SU-DHL-6 (cell line): ENCODE data around the gene COL1A1.

Experiments used
- H2AFZ ChIP-seq: fragments of 200-600 bp; sonication (generic); 2 replicates; pipeline ENCODE4 v1.6.1; 2014; ENCODE audit warnings: low read depth, mild to moderate bottlenecking, moderate library complexity, mixed read lengths, antibody characterized with exemption, low read length; ENCODE audit not compliant: severe bottlenecking
- H3F3A ChIP-seq: fragments of 200-600 bp; shearing (Covaris generic); 2 replicates; pipeline ENCODE4 v1.6.0; 2016; ENCODE audit warnings: antibody characterized with exemption, mild to moderate bottlenecking; ENCODE audit not compliant: insufficient read depth
- H3K27ac ChIP-seq: fragments of 200-600 bp; sonication (generic); 2 replicates; pipeline ENCODE4 v1.5.1; 2016; ENCODE audit warnings: low read depth, mild to moderate bottlenecking, low read length, moderate library complexity, mixed read lengths
- H3K27me3 ChIP-seq: fragments of 200-600 bp; sonication (generic), shearing (Covaris generic); 2 replicates; pipeline ENCODE4 v1.6.0; 2014; ENCODE audit warnings: mild to moderate bottlenecking, low read length
- H3K36me3 ChIP-seq: fragments of 200-600 bp; sonication (generic); 2 replicates; pipeline ENCODE4 v1.6.1; 2014; ENCODE audit warnings: mild to moderate bottlenecking, low read length, mixed read lengths
- H3K4me2 ChIP-seq: fragments of 300-600, 200-600 bp; shearing (Covaris generic), sonication (generic); 2 replicates; pipeline ENCODE4 v1.6.0; 2014; ENCODE audit warnings: low read length, low read depth, mild to moderate bottlenecking; ENCODE audit not compliant: poor library complexity, severe bottlenecking
- H3K4me3 ChIP-seq: fragments of 200-600 bp; sonication (generic); 2 replicates; pipeline ENCODE4 v1.5.1; 2014; ENCODE audit warnings: antibody characterized with exemption, low read length, mild to moderate bottlenecking, mixed read lengths; ENCODE audit not compliant: insufficient read depth, poor library complexity, severe bottlenecking
- H3K79me2 ChIP-seq: fragments of 200-600 bp; sonication (generic); 2 replicates; pipeline ENCODE4 v1.6.1; 2014; ENCODE audit warnings: mild to moderate bottlenecking, low read length, moderate library complexity; ENCODE audit not compliant: insufficient read depth
- H3K9ac ChIP-seq: fragments of 200-600 bp; sonication (generic); 2 replicates; pipeline ENCODE4 v1.7.0; 2014; ENCODE audit warnings: mild to moderate bottlenecking, low read length
- H3K9me2 ChIP-seq: fragments of 200-600 bp; sonication (generic); replicated peaks from 2 replicates; pipeline ENCODE4 v1.6.1; 2014; ENCODE audit warnings: low read length; ENCODE audit not compliant: insufficient read depth
- H3K9me3 ChIP-seq: fragments of 200-600 bp; sonication (generic); 2 replicates; pipeline ENCODE4 v1.6.1; 2014; ENCODE audit warnings: low read length, mixed read lengths; ENCODE audit not compliant: insufficient read depth
- H4K20me1 ChIP-seq: fragments of 200-600 bp; sonication (generic); 2 replicates; pipeline ENCODE4 v1.6.1; 2014; ENCODE audit warnings: low read depth, mild to moderate bottlenecking, antibody characterized with exemption, low read length, moderate library complexity, mixed read lengths
- CTCF ChIP-seq: fragments of 200-600 bp; sonication (generic); IDR thresholded peaks from one replicate; pipeline ENCODE4 v1.5.1; 2017; ENCODE audit warnings: antibody characterized with exemption, mild to moderate bottlenecking, low read length, moderate library complexity; ENCODE audit not compliant: insufficient read depth, poor library complexity, severe bottlenecking
- EZH2phosphoT487 ChIP-seq: fragments of 200-600 bp; sonication (generic), shearing (Covaris generic); conservative IDR thresholded peaks from 2 replicates; pipeline ENCODE4 v1.6.1; 2018; ENCODE audit warnings: mild to moderate bottlenecking, antibody characterized with exemption, low read length, moderate library complexity, mixed read lengths

The COL1A1 gene

DNA sequence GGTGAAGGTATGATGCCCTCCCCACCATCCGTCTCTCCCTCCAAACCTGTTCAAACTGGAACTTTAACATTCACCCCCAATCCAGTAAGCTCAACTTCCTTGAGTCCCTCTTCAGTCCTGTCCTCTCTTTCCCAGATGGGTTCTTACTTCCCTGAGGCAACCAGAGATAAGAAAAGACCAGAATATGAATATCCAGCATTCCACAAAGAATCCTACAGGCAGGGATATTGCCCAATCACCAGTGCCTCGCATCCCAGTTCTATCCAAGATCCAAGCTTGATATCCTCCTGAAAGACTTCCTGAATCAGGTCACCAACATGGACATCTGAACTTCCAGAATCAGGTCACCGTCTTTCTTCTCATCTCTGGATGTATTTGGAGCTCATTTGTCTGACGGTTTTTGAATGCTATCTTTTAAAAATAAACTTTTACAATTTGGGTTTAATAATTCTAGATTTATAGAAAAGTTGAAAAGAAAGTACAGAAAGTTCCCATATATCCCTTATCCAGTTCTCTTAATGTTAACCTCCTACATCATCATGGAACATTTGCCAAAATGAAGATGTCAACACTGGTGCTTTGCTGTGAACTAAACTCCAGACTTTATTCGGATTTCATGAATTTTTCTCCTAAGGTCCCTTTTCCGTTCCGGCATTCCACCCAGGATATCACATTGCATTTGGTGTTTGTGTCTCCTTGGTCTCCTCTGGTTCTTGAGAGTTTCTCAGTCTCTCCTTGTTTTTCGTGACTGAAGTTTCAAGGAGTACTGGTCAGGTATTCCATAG lies 13.7 kb upstream of the COL1A1 start:
- Histone ChIP-seq H3K9me3 (no peaks in the 10 kb centered on the region), H3K36me3 (no peaks in the 10 kb centered on the region), H3K27me3 (no peaks in the 10 kb centered on the region), H2AFZ (no peak overlapping the region), H4K20me1 (no peaks in the 10 kb centered on the region), H3K27ac (no peak overlapping the region), H3F3A (no peaks in the 10 kb centered on the region), H3K9me2 (no peaks in the 10 kb centered on the region), H3K79me2 (no peaks in the 10 kb centered on the region), H3K4me2 (no peak overlapping the region), H3K4me3 (no peak overlapping the region), H3K9ac (no peak overlapping the region)
- TF ChIP-seq CTCF (no peak), EZH2phosphoT487 (no peak)

DNA sequence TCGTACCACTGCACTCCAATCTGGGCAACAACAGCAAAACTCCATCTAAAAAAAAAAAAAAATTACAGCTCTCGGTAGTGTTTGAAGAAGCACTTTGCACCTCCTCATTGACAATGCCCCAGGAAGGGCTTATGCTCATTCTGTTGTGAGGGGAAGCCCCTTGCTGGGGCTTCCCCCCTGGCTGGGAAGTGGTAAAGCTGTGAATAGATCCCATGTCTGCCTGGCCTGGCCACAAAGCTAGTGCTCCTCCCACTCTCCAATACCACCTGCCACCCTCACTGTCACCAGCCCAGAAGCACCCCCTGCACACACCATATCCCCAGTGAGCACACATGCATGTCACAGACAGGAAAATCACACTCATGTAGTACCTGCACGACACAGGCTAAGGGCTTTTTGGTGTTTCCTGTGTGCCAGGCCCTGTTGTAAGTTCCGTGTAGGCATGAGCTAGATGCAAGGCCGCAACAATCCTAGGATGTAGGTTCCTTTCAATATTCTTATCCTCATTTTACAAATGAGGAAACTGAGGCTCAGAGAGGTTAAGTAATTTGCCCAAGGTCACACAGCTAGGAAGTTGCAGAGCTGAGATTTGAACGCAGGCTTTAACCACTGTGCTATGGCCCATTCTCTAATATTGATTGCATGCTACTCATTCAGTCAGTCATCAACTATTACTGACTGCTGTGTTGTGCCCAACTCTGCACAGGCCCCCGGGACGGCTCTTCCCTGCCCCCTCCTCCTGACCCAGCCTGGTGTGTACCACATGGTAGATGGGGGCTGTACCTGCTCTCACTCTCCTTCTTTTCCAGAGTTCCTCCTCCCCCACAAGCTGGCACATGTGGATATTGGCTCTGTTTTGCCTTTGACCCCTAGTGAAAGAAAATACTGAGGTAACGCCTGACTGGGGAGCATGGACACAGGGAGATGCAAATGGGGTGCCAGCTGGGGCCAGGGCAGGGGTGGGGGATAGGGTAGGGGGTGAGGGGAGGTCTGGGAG lies 11.9 kb upstream of the COL1A1 start:
- no peak overlapping the region for H2AFZ ChIP-seq
- H3K79me2 ChIP-seq = no peaks in the 10 kb centered on the region
- H3F3A ChIP-seq = no peaks in the 10 kb centered on the region
- no peaks in the 10 kb centered on the region for H4K20me1 ChIP-seq
- no peaks in the 10 kb centered on the region for H3K9me2 ChIP-seq
- no peaks in the 10 kb centered on the region for H3K9me3 ChIP-seq
- H3K27ac ChIP-seq = no peak overlapping the region
- no peaks in the 10 kb centered on the region for H3K36me3 ChIP-seq
- H3K27me3 ChIP-seq = no peaks in the 10 kb centered on the region
- H3K4me3 ChIP-seq = no peak overlapping the region
- no peak overlapping the region for H3K4me2 ChIP-seq
- TF ChIP-seq CTCF (no peak), EZH2phosphoT487 (no peak)
- H3K9ac ChIP-seq = no peak overlapping the region

DNA sequence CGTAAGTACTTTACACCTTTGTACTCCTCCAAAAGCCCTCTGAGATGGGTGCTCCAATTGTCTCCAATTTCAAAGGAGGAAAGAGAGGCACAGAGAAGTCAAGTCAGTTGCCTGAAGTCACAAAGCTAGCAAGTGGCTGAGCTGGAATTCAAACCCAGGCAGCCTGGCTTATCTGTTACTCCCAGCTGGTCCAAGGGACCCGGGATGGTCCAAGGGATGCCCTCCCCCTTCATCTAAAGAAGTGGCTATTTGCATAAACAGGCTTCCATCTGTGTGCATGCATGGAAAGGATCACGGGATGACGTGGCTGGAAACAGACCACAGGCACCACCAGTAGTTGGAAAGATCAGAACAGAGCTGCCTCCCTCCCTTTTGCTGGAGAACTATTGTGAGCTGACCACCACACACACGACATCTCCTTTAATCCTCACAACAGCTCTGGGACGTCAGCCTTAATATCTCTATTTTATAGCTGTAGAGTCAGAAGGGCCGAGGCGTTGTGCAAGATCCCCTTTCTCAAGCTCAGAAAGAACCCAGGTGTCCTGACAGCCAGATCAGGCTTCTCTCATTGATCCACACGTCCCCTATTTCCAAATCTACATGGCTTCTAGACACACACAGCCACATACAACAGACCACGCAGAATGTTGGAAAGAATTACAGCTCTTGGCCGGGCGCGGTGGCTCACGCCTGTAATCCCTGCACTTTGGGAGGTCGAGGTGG lies 10.9 kb upstream of the COL1A1 start:
- no peak overlapping the region for H3K4me2 ChIP-seq

More for the DNA sequence above, 10.9 kb upstream of the COL1A1 start:
- H4K20me1 ChIP-seq = no peaks in the 10 kb centered on the region
- H3K27me3 ChIP-seq = no peaks in the 10 kb centered on the region
- H3K9me3 ChIP-seq = no peaks in the 10 kb centered on the region
- H2AFZ ChIP-seq = no peak overlapping the region
- no peak overlapping the region for H3K27ac ChIP-seq
- no peak overlapping the region for H3K9ac ChIP-seq
- TF ChIP-seq CTCF (no peak), EZH2phosphoT487 (no peak)
- no peaks in the 10 kb centered on the region for H3F3A ChIP-seq
- H3K79me2 ChIP-seq = no peaks in the 10 kb centered on the region
- no peaks in the 10 kb centered on the region for H3K36me3 ChIP-seq
- H3K4me3 ChIP-seq = no peak overlapping the region
- no peaks in the 10 kb centered on the region for H3K9me2 ChIP-seq
